ENCODE measurements around the gene PKD2L2.

DNA sequence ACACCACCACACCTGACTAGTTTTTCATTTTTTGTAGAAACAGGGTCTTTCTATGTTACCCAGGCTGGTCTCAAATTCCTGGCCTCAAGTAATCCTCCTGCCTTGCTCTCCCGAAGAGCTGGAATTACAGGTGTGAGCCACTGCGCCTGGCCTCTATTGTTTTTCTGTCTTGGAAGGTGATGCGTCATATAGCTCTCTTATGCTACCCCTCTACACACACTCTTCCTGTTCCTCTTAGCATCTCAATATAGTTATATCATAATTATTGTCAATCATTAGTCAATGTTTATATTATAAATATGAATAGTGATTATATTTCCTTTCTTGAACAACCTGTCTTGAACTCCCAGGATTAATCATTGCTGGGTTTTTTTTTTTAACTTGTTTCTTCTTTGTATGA, 7.3 kb downstream of the PKD2L2 start:
- TF ChIP-seq TAF1 (IDR thresholded peaks at IDR 0.05; ENCODE audit: borderline replicate concordance, low read depth, low read length), result no peak
- TF ChIP-seq POLR2AphosphoS5 (IDR thresholded peaks at IDR 0.05; ENCODE audit: low read depth, low read length), result no peak
